ENCODE results near the gene PRKX.
"Not testable (repeated sequence)": the region's sequence is repeated elsewhere in the genome, so short reads cannot be mapped to it uniquely, and the experiment has no call there.

Gene PRKX

GRCh38 chrX:3636803-3637202 is 76.6 kb downstream of the PRKX start:
- Histone ChIP-seq H4K20me1 (peaks cover 53% of the 10 kb centered on the region), H3K9me3 (peaks cover 10% of the 10 kb centered on the region; the same call in 1 of the 2 replicates), H3K4me1 (no peaks in the 10 kb centered on the region), H3K27me3 (no peaks in the 10 kb centered on the region), H3K36me3 (peaks cover 84% of the 10 kb centered on the region), H3K9ac (no peak overlapping the region), H3K27ac (no peak overlapping the region), H3K4me3 (no peak overlapping the region), H3K4me2 (no peak overlapping the region)
- TF ChIP-seq Cebpa-rat (IDR thresholded peaks at IDR 0.05): no peak

GRCh38 chrX:3631196-3631595 is 82.3 kb downstream of the PRKX start:
- no peaks in the 10 kb centered on the region for H3K4me1 ChIP-seq
- H3K27me3 ChIP-seq: no peaks in the 10 kb centered on the region
- no peak overlapping the region for H3K4me2 ChIP-seq

GRCh38 chrX:3627594-3627993 is 85.9 kb downstream of the PRKX start:
- Histone ChIP-seq H3K36me3 (peaks cover 100% of the 10 kb centered on the region), H3K9ac (no peak overlapping the region), H4K20me1 (peaks cover 67% of the 10 kb centered on the region), H3K27me3 (no peaks in the 10 kb centered on the region), H3K4me1 (no peaks in the 10 kb centered on the region), H3K27ac (no peak overlapping the region), H3K4me3 (no peak overlapping the region), H3K9me3 (peaks cover 15% of the 10 kb centered on the region), H3K4me2 (no peak overlapping the region)
- TF ChIP-seq Cebpa-rat (IDR thresholded peaks at IDR 0.05): no peak

More at GRCh38 chrX:3631196-3631595, 82.3 kb downstream of the PRKX start:
- no peak overlapping the region for H3K4me3 ChIP-seq
- H3K9ac ChIP-seq: no peak overlapping the region
- no peak for TF ChIP-seq Cebpa-rat (IDR thresholded peaks at IDR 0.05)
- peaks cover 54% of the 10 kb centered on the region for H4K20me1 ChIP-seq
- H3K36me3 ChIP-seq: peaks cover 100% of the 10 kb centered on the region
- H3K9me3 ChIP-seq: peaks cover 19% of the 10 kb centered on the region
- no peak overlapping the region for H3K27ac ChIP-seq

- H3K27me3 ChIP-seq: no peaks in the 10 kb centered on the region
- H3K9ac ChIP-seq: no peak overlapping the region
- H4K20me1 ChIP-seq: peaks cover 70% of the 10 kb centered on the region
- no peak overlapping the region for H3K27ac ChIP-seq
- TF ChIP-seq Cebpa-rat (IDR thresholded peaks at IDR 0.05): no peak
- no peaks in the 10 kb centered on the region for H3K9me3 ChIP-seq
- H3K4me3 ChIP-seq: no peak overlapping the region
- no peaks in the 10 kb centered on the region for H3K4me1 ChIP-seq
- H3K4me2 ChIP-seq: no peak overlapping the region
- peaks cover 95% of the 10 kb centered on the region for H3K36me3 ChIP-seq
These were observed 92.0 kb downstream of the PRKX start for GRCh38 chrX:3621414-3621813.

GRCh38 chrX:3611744-3612143 is 101.7 kb downstream of the PRKX start:
- H3K9ac ChIP-seq, H3K4me1 ChIP-seq, H4K20me1 ChIP-seq, H3K9me3 ChIP-seq, H3K27me3 ChIP-seq, H3K4me2 ChIP-seq, H3K4me3 ChIP-seq, H3K27ac ChIP-seq: not testable (repeated sequence)
- peaks cover 98% of the 10 kb centered on the region for H3K36me3 ChIP-seq

- Histone ChIP-seq H3K4me2 (no peak overlapping the region), H4K20me1 (no peaks in the 10 kb centered on the region), H3K36me3 (peaks cover 93% of the 10 kb centered on the region), H3K27ac (no peak overlapping the region), H3K27me3 (no peaks in the 10 kb centered on the region), H3K9me3 (no peaks in the 10 kb centered on the region), H3K4me3 (no peak overlapping the region), H3K9ac (no peak overlapping the region), H3K4me1 (no peaks in the 10 kb centered on the region)
- no peak for TF ChIP-seq Cebpa-rat (IDR thresholded peaks at IDR 0.05)
These were observed 103.6 kb downstream of the PRKX start for GRCh38 chrX:3609810-3610209.

GRCh38 chrX:3603026-3603661 is 110.3 kb downstream of the PRKX start:
- Histone ChIP-seq H4K20me1 (no peaks in the 10 kb centered on the region), H3K9me3 (no peaks in the 10 kb centered on the region), H3K4me1 (no peaks in the 10 kb centered on the region), H3K27me3 (no peaks in the 10 kb centered on the region), H3K36me3 (peaks cover 59% of the 10 kb centered on the region), H3K4me3 (no peak overlapping the region), H3K9ac (no peak overlapping the region), H3K4me2 (no peak overlapping the region), H3K27ac (no peak overlapping the region)
- no peak for TF ChIP-seq Cebpa-rat (IDR thresholded peaks at IDR 0.05)

GRCh38 chrX:3599802-3600430 is 113.5 kb downstream of the PRKX start:
- no peak for TF ChIP-seq Cebpa-rat (IDR thresholded peaks at IDR 0.05)
- no peak overlapping the region for H3K9ac ChIP-seq

GRCh38 chrX:3598709-3599108 is 114.7 kb downstream of the PRKX start:
- Histone ChIP-seq H3K4me3 (no peak overlapping the region), H3K9me3 (no peaks in the 10 kb centered on the region), H3K27me3 (no peaks in the 10 kb centered on the region), H3K9ac (no peak overlapping the region), H3K4me2 (no peak overlapping the region), H3K27ac (no peak overlapping the region), H3K4me1 (no peaks in the 10 kb centered on the region), H3K36me3 (peaks cover 51% of the 10 kb centered on the region), H4K20me1 (no peaks in the 10 kb centered on the region)
- no peak for TF ChIP-seq Cebpa-rat (IDR thresholded peaks at IDR 0.05)

More at GRCh38 chrX:3599802-3600430, 113.5 kb downstream of the PRKX start:
- H3K27me3 ChIP-seq: no peaks in the 10 kb centered on the region
- H3K36me3 ChIP-seq: peaks cover 51% of the 10 kb centered on the region
- no peak overlapping the region for H3K4me2 ChIP-seq
- no peak overlapping the region for H3K27ac ChIP-seq
- no peaks in the 10 kb centered on the region for H3K4me1 ChIP-seq
- H4K20me1 ChIP-seq: no peaks in the 10 kb centered on the region
- H3K4me3 ChIP-seq: no peak overlapping the region
- no peaks in the 10 kb centered on the region for H3K9me3 ChIP-seq

- Histone ChIP-seq H3K9ac (no peak overlapping the region), H3K4me2 (no peak overlapping the region), H3K4me3 (no peak overlapping the region), H4K20me1 (no peaks in the 10 kb centered on the region), H3K4me1 (no peaks in the 10 kb centered on the region), H3K36me3 (peaks cover 50% of the 10 kb centered on the region), H3K27me3 (no peaks in the 10 kb centered on the region), H3K9me3 (no peaks in the 10 kb centered on the region), H3K27ac (no peak overlapping the region)
- TF ChIP-seq Cebpa-rat (IDR thresholded peaks at IDR 0.05): no peak
These were observed 115.3 kb downstream of the PRKX start for GRCh38 chrX:3598046-3598605.

All from BLaER1 (cell line).